ENCODE measurements around the gene UNC5C. TPM values are rescaled to one million over a fixed set of nuclear protein-coding genes. Genes with fewer than 3 reads are reported as not detected.

The UNC5C gene
- total RNA-seq, 2 donors from 2014 or later = 0.13 TPM; not detected in 1

GRCh38 chr4:95537863-95538488 is 10.8 kb downstream of the UNC5C start:
- Mint-ChIP-seq H3K27ac (no peak overlapping the region), H3K27me3 (peaks cover 8% of the 10 kb centered on the region), H3K36me3 (ENCODE audit: low read depth) (no peaks in the 10 kb centered on the region), H3K4me1 (no peaks in the 10 kb centered on the region), H3K4me3 (no peak overlapping the region), H3K9me3 (no peaks in the 10 kb centered on the region)
- no peak for ATAC-seq (replicated peaks)

- H3K4me1 Mint-ChIP-seq = no peaks in the 10 kb centered on the region
- H3K4me3 Mint-ChIP-seq = no peak overlapping the region
- no peaks in the 10 kb centered on the region for H3K36me3 Mint-ChIP-seq (ENCODE audit: low read depth)
- H3K27ac Mint-ChIP-seq = no peak overlapping the region
- peaks cover 8% of the 10 kb centered on the region for H3K27me3 Mint-ChIP-seq
- no peaks in the 10 kb centered on the region for H3K9me3 Mint-ChIP-seq
- ATAC-seq (replicated peaks) = no peak
Measured at GRCh38 chr4:95537191-95537590, 11.6 kb downstream of the UNC5C start.

DNA sequence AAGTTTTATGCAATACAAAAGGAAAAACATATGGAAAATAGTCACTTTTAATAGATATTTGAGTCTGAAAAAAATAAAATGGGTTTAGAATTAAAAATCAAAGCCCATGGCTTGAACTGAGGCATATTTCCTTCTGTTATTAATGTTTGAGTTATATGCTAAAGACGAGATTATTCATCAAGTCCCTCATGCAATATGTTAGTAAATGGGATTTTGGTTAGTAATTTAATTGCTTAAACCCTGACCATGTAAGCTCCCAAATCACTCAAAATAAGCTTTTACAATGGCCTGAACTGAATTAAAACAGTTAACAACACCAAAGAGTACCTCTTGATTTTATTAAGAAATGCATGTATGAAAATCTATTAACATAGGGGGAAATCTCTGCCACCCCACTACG is 12.1 kb downstream of the UNC5C start:
- H3K4me3 Mint-ChIP-seq = no peak overlapping the region
- no peaks in the 10 kb centered on the region for H3K36me3 Mint-ChIP-seq (ENCODE audit: low read depth)
- no peaks in the 10 kb centered on the region for H3K9me3 Mint-ChIP-seq
- H3K27me3 Mint-ChIP-seq = peaks cover 8% of the 10 kb centered on the region
- H3K4me1 Mint-ChIP-seq = no peaks in the 10 kb centered on the region
- no peak for ATAC-seq (replicated peaks)
- H3K27ac Mint-ChIP-seq = no peak overlapping the region

DNA sequence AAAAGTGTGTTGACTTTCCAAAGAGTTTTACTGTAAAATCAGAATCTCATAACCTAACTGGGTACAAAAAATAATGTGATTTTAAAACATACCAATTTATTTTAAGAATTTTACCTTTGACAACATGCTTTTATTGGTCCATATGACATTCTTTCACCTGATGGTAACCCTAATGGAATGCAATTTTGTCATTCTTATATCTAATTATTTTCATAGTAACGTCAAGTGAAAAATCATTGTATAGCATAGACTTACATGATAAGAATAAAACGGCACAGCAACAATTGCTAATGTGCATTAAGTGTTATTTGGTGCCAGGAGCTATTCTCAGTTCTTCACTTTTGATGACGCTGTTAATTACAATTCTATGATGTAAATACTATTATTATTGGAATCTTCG is 13.6 kb downstream of the UNC5C start:
- Mint-ChIP-seq H3K4me3 (no peak overlapping the region), H3K27ac (no peak overlapping the region), H3K27me3 (peaks cover 6% of the 10 kb centered on the region), H3K9me3 (no peaks in the 10 kb centered on the region), H3K36me3 (ENCODE audit: low read depth) (no peaks in the 10 kb centered on the region), H3K4me1 (no peaks in the 10 kb centered on the region)
- no peak for ATAC-seq (replicated peaks)

- Mint-ChIP-seq H3K27me3 (peaks cover 5% of the 10 kb centered on the region), H3K4me1 (no peaks in the 10 kb centered on the region), H3K9me3 (no peaks in the 10 kb centered on the region), H3K36me3 (ENCODE audit: low read depth) (no peaks in the 10 kb centered on the region), H3K4me3 (no peak overlapping the region), H3K27ac (no peak overlapping the region)
- no peak for ATAC-seq (replicated peaks)
Measured at GRCh38 chr4:95534032-95534431, 14.7 kb downstream of the UNC5C start.

DNA sequence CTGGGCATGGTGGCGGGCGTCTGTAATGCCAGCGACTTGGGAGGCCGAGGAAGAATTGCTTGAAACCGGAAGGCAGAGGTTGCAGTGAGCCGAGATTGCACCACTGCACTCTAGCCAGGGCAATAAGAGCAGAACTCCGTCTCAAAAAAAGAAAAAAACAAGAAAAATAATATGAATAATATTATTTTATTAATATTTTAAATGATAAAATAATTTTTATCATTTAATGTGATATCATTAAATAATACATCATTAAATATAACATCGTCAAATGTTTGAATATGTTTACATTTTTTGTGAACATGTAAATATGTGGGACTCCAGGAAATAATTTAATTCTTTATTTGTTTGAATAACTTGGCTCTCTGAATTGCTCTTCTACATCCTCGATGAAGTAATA is 15.5 kb downstream of the UNC5C start:
- H3K9me3 Mint-ChIP-seq = no peaks in the 10 kb centered on the region
- ATAC-seq (replicated peaks) = no peak
- H3K27me3 Mint-ChIP-seq = peaks cover 5% of the 10 kb centered on the region
- H3K27ac Mint-ChIP-seq = no peak overlapping the region
- no peak overlapping the region for H3K4me3 Mint-ChIP-seq
- no peaks in the 10 kb centered on the region for H3K4me1 Mint-ChIP-seq
- no peaks in the 10 kb centered on the region for H3K36me3 Mint-ChIP-seq (ENCODE audit: low read depth)

GRCh38 chr4:95532305-95532704 is 16.5 kb downstream of the UNC5C start:
- no peaks in the 10 kb centered on the region for H3K4me1 Mint-ChIP-seq
- no peak overlapping the region for H3K27ac Mint-ChIP-seq
- no peak overlapping the region for H3K4me3 Mint-ChIP-seq
- H3K9me3 Mint-ChIP-seq = no peaks in the 10 kb centered on the region
- peaks cover 4% of the 10 kb centered on the region for H3K27me3 Mint-ChIP-seq
- H3K36me3 Mint-ChIP-seq (ENCODE audit: low read depth) = no peaks in the 10 kb centered on the region
- ATAC-seq (replicated peaks) = no peak

- Mint-ChIP-seq H3K4me3 (no peak overlapping the region), H3K9me3 (no peaks in the 10 kb centered on the region), H3K27ac (no peak overlapping the region), H3K27me3 (no peaks in the 10 kb centered on the region), H3K36me3 (ENCODE audit: low read depth) (no peaks in the 10 kb centered on the region), H3K4me1 (no peaks in the 10 kb centered on the region)
- ATAC-seq (replicated peaks) = no peak
Measured at GRCh38 chr4:95531141-95531540, 17.6 kb downstream of the UNC5C start.

- Mint-ChIP-seq H3K4me3 (no peak overlapping the region), H3K27me3 (no peaks in the 10 kb centered on the region), H3K9me3 (no peaks in the 10 kb centered on the region), H3K4me1 (no peaks in the 10 kb centered on the region), H3K36me3 (ENCODE audit: low read depth) (no peaks in the 10 kb centered on the region), H3K27ac (no peak overlapping the region)
- ATAC-seq (replicated peaks) = no peak
Measured at GRCh38 chr4:95529946-95530345, 18.8 kb downstream of the UNC5C start.

DNA sequence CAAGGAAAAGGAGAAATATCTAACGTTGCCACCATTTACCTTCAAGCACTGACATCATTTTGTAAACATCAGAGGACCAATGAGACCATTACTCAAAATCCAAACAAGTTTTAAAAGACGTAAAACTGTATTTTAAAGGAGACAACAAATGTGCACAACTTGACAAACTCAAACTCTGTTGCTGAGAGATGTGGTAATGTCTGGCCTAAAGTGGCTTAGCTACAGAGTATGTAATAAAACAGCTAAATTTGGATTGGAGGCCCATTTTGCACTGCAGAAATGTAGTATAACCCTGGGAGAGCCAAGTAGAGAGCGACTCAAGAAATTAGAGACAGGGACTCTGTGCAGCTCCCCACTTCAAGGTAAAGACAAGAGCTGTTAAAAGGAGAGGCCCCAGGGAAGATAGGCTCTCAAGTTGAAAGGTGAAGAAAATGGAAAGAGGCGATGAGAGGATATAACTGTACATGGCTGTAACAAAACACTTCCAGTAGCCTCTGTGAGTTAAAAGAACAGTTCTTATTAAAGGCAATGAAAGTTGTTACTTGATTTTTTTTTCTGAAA is 20.3 kb downstream of the UNC5C start:
- Mint-ChIP-seq H3K27ac (no peak overlapping the region), H3K27me3 (no peaks in the 10 kb centered on the region), H3K4me3 (no peak overlapping the region), H3K9me3 (no peaks in the 10 kb centered on the region), H3K4me1 (no peaks in the 10 kb centered on the region), H3K36me3 (ENCODE audit: low read depth) (no peaks in the 10 kb centered on the region)
- no peak for ATAC-seq (replicated peaks)

- no peaks in the 10 kb centered on the region for H3K9me3 Mint-ChIP-seq
- H3K4me1 Mint-ChIP-seq = no peaks in the 10 kb centered on the region
- ATAC-seq (replicated peaks) = no peak
- H3K27ac Mint-ChIP-seq = no peak overlapping the region
- no peaks in the 10 kb centered on the region for H3K27me3 Mint-ChIP-seq
- no peaks in the 10 kb centered on the region for H3K36me3 Mint-ChIP-seq (ENCODE audit: low read depth)
- H3K4me3 Mint-ChIP-seq = no peak overlapping the region
Measured at GRCh38 chr4:95526075-95526474, 22.7 kb downstream of the UNC5C start.

GRCh38 chr4:95524729-95525128 is 24.0 kb downstream of the UNC5C start:
- Mint-ChIP-seq H3K4me3 (no peak overlapping the region), H3K4me1 (no peaks in the 10 kb centered on the region), H3K9me3 (no peaks in the 10 kb centered on the region), H3K27ac (no peak overlapping the region), H3K27me3 (no peaks in the 10 kb centered on the region), H3K36me3 (ENCODE audit: low read depth) (no peaks in the 10 kb centered on the region)
- no peak for ATAC-seq (replicated peaks)

GRCh38 chr4:95524184-95524583 is 24.6 kb downstream of the UNC5C start:
- H3K27me3 Mint-ChIP-seq = no peaks in the 10 kb centered on the region
- no peak for ATAC-seq (replicated peaks)
- H3K4me1 Mint-ChIP-seq = no peaks in the 10 kb centered on the region
- H3K4me3 Mint-ChIP-seq = no peak overlapping the region
- no peak overlapping the region for H3K27ac Mint-ChIP-seq
- H3K9me3 Mint-ChIP-seq = no peaks in the 10 kb centered on the region
- H3K36me3 Mint-ChIP-seq (ENCODE audit: low read depth) = no peaks in the 10 kb centered on the region

DNA sequence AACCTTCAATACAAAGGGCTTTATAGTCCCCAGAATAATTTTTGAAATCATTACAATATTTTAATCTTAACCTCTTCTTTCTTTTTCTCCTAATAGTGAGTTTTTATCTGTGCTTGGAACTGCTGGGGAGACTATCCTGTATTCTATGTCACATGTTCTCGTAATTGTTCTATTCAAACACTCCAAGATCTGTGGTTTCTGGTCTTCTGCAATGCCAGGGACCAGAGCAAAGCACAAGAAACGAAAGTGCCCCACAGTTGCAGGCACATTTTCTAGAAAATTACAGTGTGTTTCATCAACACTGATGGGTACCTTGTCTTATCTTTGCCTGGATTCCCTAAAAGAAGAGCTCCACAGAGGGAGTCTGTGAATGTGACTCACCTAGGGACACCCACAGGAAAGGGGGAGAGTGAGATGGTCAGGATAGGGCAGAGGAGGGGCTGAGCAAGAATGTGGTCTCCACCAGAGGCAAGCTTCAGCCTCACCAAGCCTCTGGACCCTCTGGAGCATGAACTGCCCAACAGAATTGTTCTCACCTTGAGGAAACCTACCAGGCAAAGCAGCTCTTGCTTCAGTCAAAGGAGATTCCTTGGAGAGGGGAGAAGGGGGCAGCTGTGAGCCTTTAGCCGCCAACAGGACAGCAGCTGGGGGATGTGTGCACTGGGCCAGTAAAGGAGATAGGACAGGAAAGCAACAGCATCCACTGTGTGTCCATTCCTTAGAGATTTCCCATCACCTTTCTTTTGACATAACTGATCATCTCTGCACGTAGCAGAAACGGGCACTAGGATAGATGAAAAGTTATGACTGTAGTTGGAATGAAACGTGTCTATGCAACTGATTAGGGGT is 25.9 kb downstream of the UNC5C start:
- Mint-ChIP-seq H3K9me3 (no peaks in the 10 kb centered on the region), H3K4me3 (no peak overlapping the region), H3K27ac (no peak overlapping the region), H3K4me1 (no peaks in the 10 kb centered on the region), H3K36me3 (ENCODE audit: low read depth) (no peaks in the 10 kb centered on the region), H3K27me3 (no peaks in the 10 kb centered on the region)
- ATAC-seq (replicated peaks) = no peak
